ENCODE results near the gene SPACDR. TPM values are rescaled to one million over a fixed set of nuclear protein-coding genes. Genes with fewer than 3 reads are reported as not detected.

SPACDR gene
- total RNA-seq, 1 experiment from 2014 or later = not detected

- H3K79me1 ChIP-seq (ENCODE audit: insufficient read depth, low read depth, low read length, poor library complexity, severe bottlenecking) = peaks cover 3% of the 10 kb centered on the region
- H4K20me1 ChIP-seq (ENCODE audit: control insufficient read depth, insufficient read depth, insufficient read length) = no peaks in the 10 kb centered on the region
- no peak overlapping the region for H2AFZ ChIP-seq (ENCODE audit: low read length)
- no peak overlapping the region for H2BK120ac ChIP-seq (ENCODE audit: low read depth, low read length, poor library complexity, severe bottlenecking)
- H3K27me3 Mint-ChIP-seq (ENCODE audit: low read depth) = peaks cover 16% of the 10 kb centered on the region
- H3K56ac ChIP-seq (ENCODE audit: insufficient read length, low read depth, low read length) = no peak overlapping the region
- H3K4me2 ChIP-seq (ENCODE audit: insufficient read depth, insufficient read length, low read length) = peak overlapping the region; percentile 8
- H3K4me1 Mint-ChIP-seq = peaks cover 45 to 46% of the 10 kb centered on the region in 2 experiments
- H3K23me2 ChIP-seq (ENCODE audit: insufficient read length, low read depth, low read length, poor library complexity, severe bottlenecking) = peaks cover 11% of the 10 kb centered on the region
- H3K27ac Mint-ChIP-seq = peak overlapping the region; percentile 61 to 89 (median 85); a peak in 5 of 7 replicates
- no peak overlapping the region for H2BK12ac ChIP-seq (ENCODE audit: insufficient read length, low read depth, low read length)
- H2BK20ac ChIP-seq (ENCODE audit: low read depth, low read length, poor library complexity, severe bottlenecking) = no peak overlapping the region
- no peak overlapping the region for H3K4ac ChIP-seq (ENCODE audit: low read depth, low read length)
- no peak for DNase-seq
- H4K8ac ChIP-seq (replicated peaks; ENCODE audit: insufficient read length, low read depth, low read length) = no peak overlapping the region
- peaks cover 2 to 12% of the 10 kb centered on the region in 2 experiments; a peak in 3 of 5 replicates for H3K9me3 Mint-ChIP-seq
- peaks cover 37 to 54% (median 40%) of the 10 kb centered on the region in 3 experiments for H3K36me3 Mint-ChIP-seq (ENCODE audit: insufficient read depth in 1 of 3, low read depth in 3 of 3)
- H3K27ac ChIP-seq (ENCODE audit: insufficient read length, low read depth, low read length) = no peak overlapping the region
- H4K91ac ChIP-seq (ENCODE audit: insufficient read length, low read depth, low read length) = no peak overlapping the region
- no peaks in the 10 kb centered on the region for H3K9me3 ChIP-seq (ENCODE audit: control insufficient read depth, low read depth, low read length)
- no peak overlapping the region for H4K5ac ChIP-seq (ENCODE audit: insufficient read length, low read depth, low read length)
- no peak overlapping the region for H3K23ac ChIP-seq (ENCODE audit: insufficient read length, low read depth, low read length)
- no peak overlapping the region for H3K14ac ChIP-seq (ENCODE audit: insufficient read depth, low read length)
- H3T11ph ChIP-seq (ENCODE audit: low read length) = no peak overlapping the region
- H2BK15ac ChIP-seq (ENCODE audit: low read depth, low read length) = no peak overlapping the region
- no peak overlapping the region for H3K9ac ChIP-seq (ENCODE audit: extremely low read depth, insufficient read length, low read length)
- H3K18ac ChIP-seq (ENCODE audit: insufficient read length, low read depth, low read length) = no peak overlapping the region
- no peak overlapping the region for H2BK5ac ChIP-seq (ENCODE audit: insufficient read length, low read length)
- no peaks in the 10 kb centered on the region for H3K27me3 ChIP-seq (ENCODE audit: insufficient read depth, low read length)
- no CpG with 5 or more reads among the region's 21 CpGs for WGBS (ENCODE audit: extremely low coverage, insufficient read length, low lambda C conversion rate)
- TF ChIP-seq CTCF (conservative IDR thresholded peaks at IDR 0.05) = no peak
- no peaks in the 10 kb centered on the region; the same call in 1 of the 2 replicates for H3K79me2 ChIP-seq (ENCODE audit: insufficient read depth, low read length)
- no peak overlapping the region for H2AK5ac ChIP-seq (ENCODE audit: insufficient read length, low read length)
- H3K4me3 Mint-ChIP-seq = peak overlapping the region; percentile 21 to 86; a peak in 4 of 5 replicates
- H3K4me1 ChIP-seq (ENCODE audit: insufficient read depth, low read length) = no peaks in the 10 kb centered on the region
Observed at GRCh38 chr7:100432621-100433275, 31.3 kb downstream of the SPACDR start.

Measured in H9 (cell line).